Stimulated activated naive CD4-positive, alpha-beta T cell treated with Interleukin-2 at 50 U/mL for 16 hours (primary cell): ENCODE measurements around the gene GALK1.

Experiments
- DNase-seq: peaks from one replicate; lab custom pipeline; 2025; lab: John Stamatoyannopoulos, UW

GALK1 gene

GRCh38 chr17:75749545-75750389 is 15.2 kb downstream of the GALK1 start:
- peak; percentile 80 for DNase-seq

GRCh38 chr17:75748706-75749105 is 16.3 kb downstream of the GALK1 start:
- no peak for DNase-seq

GRCh38 chr17:75743625-75744206 is 21.3 kb downstream of the GALK1 start:
- no peak for DNase-seq

GRCh38 chr17:75742337-75742736 is 22.7 kb downstream of the GALK1 start:
- DNase-seq, result no peak

GRCh38 chr17:75740631-75741077 is 24.3 kb downstream of the GALK1 start:
- DNase-seq, result no peak

- no peak for DNase-seq
Observed at GRCh38 chr17:75740215-75740614, 24.8 kb downstream of the GALK1 start.

- DNase-seq, result no peak
Observed at GRCh38 chr17:75739801-75740200, 25.2 kb downstream of the GALK1 start.

GRCh38 chr17:75739174-75739573 is 25.8 kb downstream of the GALK1 start:
- no peak for DNase-seq

GRCh38 chr17:75738218-75738802 is 26.7 kb downstream of the GALK1 start:
- no peak for DNase-seq

GRCh38 chr17:75737133-75737962 is 27.6 kb downstream of the GALK1 start:
- no peak for DNase-seq

- no peak for DNase-seq
Observed at GRCh38 chr17:75736173-75736835, 28.7 kb downstream of the GALK1 start.

GRCh38 chr17:75734674-75735294 is 30.2 kb downstream of the GALK1 start:
- no peak for DNase-seq

GRCh38 chr17:75733471-75733870 is 31.5 kb downstream of the GALK1 start:
- no peak for DNase-seq

- DNase-seq, result no peak
Observed at GRCh38 chr17:75731716-75732498, 33.1 kb downstream of the GALK1 start.

- DNase-seq, result no peak
Observed at GRCh38 chr17:75731086-75731715, 33.8 kb downstream of the GALK1 start.

GRCh38 chr17:75730065-75730464 is 34.9 kb downstream of the GALK1 start:
- no peak for DNase-seq

GRCh38 chr17:75729351-75729750 is 35.6 kb downstream of the GALK1 start:
- no peak for DNase-seq

- no peak for DNase-seq
Observed at GRCh38 chr17:75727391-75727790, 37.6 kb downstream of the GALK1 start.

- DNase-seq, result no peak
Observed at GRCh38 chr17:75725504-75725903, 39.5 kb downstream of the GALK1 start.
